ENCODE results near the gene ZW10.
"Not testable (repeated sequence)": the region's sequence is repeated elsewhere in the genome, so short reads cannot be mapped to it uniquely, and the experiment has no call there.

The ZW10 gene

GRCh38 chr11:113763040-113763439 is 10.5 kb downstream of the ZW10 start:
- not testable (repeated sequence) for H3K27me3 ChIP-seq (ENCODE audit: control insufficient read depth in 2 of 2, insufficient read depth in 2 of 2, low read length in 2 of 2); H3K4me3 ChIP-seq (ENCODE audit: low read length in 2 of 2); H3K4me1 ChIP-seq (ENCODE audit: control insufficient read depth in 2 of 2, insufficient read depth in 2 of 2, low read length in 2 of 2); H3K9me3 ChIP-seq (ENCODE audit: control insufficient read depth in 2 of 2, low read length in 2 of 2); H3K27ac ChIP-seq (ENCODE audit: low read depth in 2 of 2, low read length in 2 of 2); H3K9ac ChIP-seq (ENCODE audit: low read depth in 1 of 2, low read length in 2 of 2)
- H3K36me3 ChIP-seq (ENCODE audit: control insufficient read depth in 2 of 2, insufficient read depth in 2 of 2, low read length in 2 of 2) = peaks cover 31 to 34% of the 10 kb centered on the region in 2 donors

- no peaks in the 10 kb centered on the region for H3K9me3 ChIP-seq (ENCODE audit: control insufficient read depth in 2 of 2, low read length in 2 of 2)
- no peak overlapping the region for H3K27ac ChIP-seq (ENCODE audit: low read depth in 2 of 2, low read length in 2 of 2)
- H3K9ac ChIP-seq (ENCODE audit: low read depth in 1 of 2, low read length in 2 of 2) = no peak overlapping the region
- H3K27me3 ChIP-seq (ENCODE audit: control insufficient read depth in 2 of 2, insufficient read depth in 2 of 2, low read length in 2 of 2) = no peaks in the 10 kb centered on the region
- H3K4me1 ChIP-seq (ENCODE audit: control insufficient read depth in 2 of 2, insufficient read depth in 2 of 2, low read length in 2 of 2) = no peaks in the 10 kb centered on the region
- peaks cover 35 to 44% of the 10 kb centered on the region in 2 donors for H3K36me3 ChIP-seq (ENCODE audit: control insufficient read depth in 2 of 2, insufficient read depth in 2 of 2, low read length in 2 of 2)
- no peak overlapping the region for H3K4me3 ChIP-seq (ENCODE audit: low read length in 2 of 2)
These were observed 13.3 kb downstream of the ZW10 start for GRCh38 chr11:113760241-113760640.

- Histone ChIP-seq H3K36me3 (ENCODE audit: control insufficient read depth in 2 of 2, insufficient read depth in 2 of 2, low read length in 2 of 2) (peaks cover 28 to 30% of the 10 kb centered on the region in 2 donors), H3K9me3 (ENCODE audit: control insufficient read depth in 2 of 2, low read length in 2 of 2) (no peaks in the 10 kb centered on the region), H3K4me1 (ENCODE audit: control insufficient read depth in 2 of 2, insufficient read depth in 2 of 2, low read length in 2 of 2) (no peaks in the 10 kb centered on the region), H3K27me3 (ENCODE audit: control insufficient read depth in 2 of 2, insufficient read depth in 2 of 2, low read length in 2 of 2) (no peaks in the 10 kb centered on the region), H3K4me3 (ENCODE audit: low read length in 2 of 2) (no peak overlapping the region), H3K27ac (ENCODE audit: low read depth in 2 of 2, low read length in 2 of 2) (no peak overlapping the region), H3K9ac (ENCODE audit: low read depth in 1 of 2, low read length in 2 of 2) (no peak overlapping the region)
These were observed 20.6 kb downstream of the ZW10 start for GRCh38 chr11:113752932-113753331.

GRCh38 chr11:113736323-113736722 is 37.2 kb downstream of the ZW10 start:
- peaks cover 45 to 71% of the 10 kb centered on the region in 2 donors for H3K36me3 ChIP-seq (ENCODE audit: control insufficient read depth in 2 of 2, insufficient read depth in 2 of 2, low read length in 2 of 2)
- H3K4me1 ChIP-seq (ENCODE audit: control insufficient read depth in 2 of 2, insufficient read depth in 2 of 2, low read length in 2 of 2) = no peaks in the 10 kb centered on the region
- no peaks in the 10 kb centered on the region for H3K9me3 ChIP-seq (ENCODE audit: control insufficient read depth in 2 of 2, low read length in 2 of 2)
- no peaks in the 10 kb centered on the region for H3K27me3 ChIP-seq (ENCODE audit: control insufficient read depth in 2 of 2, insufficient read depth in 2 of 2, low read length in 2 of 2)
- no peak overlapping the region for H3K4me3 ChIP-seq (ENCODE audit: low read length in 2 of 2)
- H3K9ac ChIP-seq (ENCODE audit: low read depth in 1 of 2, low read length in 2 of 2) = no peak overlapping the region
- H3K27ac ChIP-seq (ENCODE audit: low read depth in 2 of 2, low read length in 2 of 2) = no peak overlapping the region

GRCh38 chr11:113732092-113732491 is 41.4 kb downstream of the ZW10 start:
- Histone ChIP-seq H3K27me3 (ENCODE audit: control insufficient read depth in 2 of 2, insufficient read depth in 2 of 2, low read length in 2 of 2) (no peaks in the 10 kb centered on the region), H3K4me1 (ENCODE audit: control insufficient read depth in 2 of 2, insufficient read depth in 2 of 2, low read length in 2 of 2) (no peaks in the 10 kb centered on the region), H3K9me3 (ENCODE audit: control insufficient read depth in 2 of 2, low read length in 2 of 2) (no peaks in the 10 kb centered on the region), H3K9ac (ENCODE audit: low read depth in 1 of 2, low read length in 2 of 2) (no peak overlapping the region), H3K27ac (ENCODE audit: low read depth in 2 of 2, low read length in 2 of 2) (no peak overlapping the region), H3K36me3 (ENCODE audit: control insufficient read depth in 2 of 2, insufficient read depth in 2 of 2, low read length in 2 of 2) (peaks cover 18 to 36% of the 10 kb centered on the region in 2 donors), H3K4me3 (ENCODE audit: low read length in 2 of 2) (no peak overlapping the region)

- H3K36me3 ChIP-seq (ENCODE audit: control insufficient read depth in 2 of 2, insufficient read depth in 2 of 2, low read length in 2 of 2) = peaks cover 8 to 27% of the 10 kb centered on the region in 2 donors
- no peak overlapping the region for H3K4me3 ChIP-seq (ENCODE audit: low read length in 2 of 2)
- H3K4me1 ChIP-seq (ENCODE audit: control insufficient read depth in 2 of 2, insufficient read depth in 2 of 2, low read length in 2 of 2) = no peaks in the 10 kb centered on the region
- H3K27ac ChIP-seq (ENCODE audit: low read depth in 2 of 2, low read length in 2 of 2) = no peak overlapping the region
- H3K9ac ChIP-seq (ENCODE audit: low read depth in 1 of 2, low read length in 2 of 2) = no peak overlapping the region
- H3K9me3 ChIP-seq (ENCODE audit: control insufficient read depth in 2 of 2, low read length in 2 of 2) = no peaks in the 10 kb centered on the region
- no peaks in the 10 kb centered on the region for H3K27me3 ChIP-seq (ENCODE audit: control insufficient read depth in 2 of 2, insufficient read depth in 2 of 2, low read length in 2 of 2)
These were observed 42.4 kb downstream of the ZW10 start for GRCh38 chr11:113730887-113731726.

GRCh38 chr11:113729456-113729855 is 44.0 kb downstream of the ZW10 start:
- no peaks in the 10 kb centered on the region for H3K9me3 ChIP-seq (ENCODE audit: control insufficient read depth in 2 of 2, low read length in 2 of 2)
- H3K4me3 ChIP-seq (ENCODE audit: low read length in 2 of 2) = no peak overlapping the region
- no peaks in the 10 kb centered on the region for H3K27me3 ChIP-seq (ENCODE audit: control insufficient read depth in 2 of 2, insufficient read depth in 2 of 2, low read length in 2 of 2)
- no peaks in the 10 kb centered on the region for H3K4me1 ChIP-seq (ENCODE audit: control insufficient read depth in 2 of 2, insufficient read depth in 2 of 2, low read length in 2 of 2)
- no peak overlapping the region for H3K9ac ChIP-seq (ENCODE audit: low read depth in 1 of 2, low read length in 2 of 2)
- H3K27ac ChIP-seq (ENCODE audit: low read depth in 2 of 2, low read length in 2 of 2) = no peak overlapping the region
- H3K36me3 ChIP-seq (ENCODE audit: control insufficient read depth in 2 of 2, insufficient read depth in 2 of 2, low read length in 2 of 2) = peaks cover 3 to 17% of the 10 kb centered on the region in 2 donors

- no peaks in the 10 kb centered on the region for H3K4me1 ChIP-seq (ENCODE audit: control insufficient read depth in 2 of 2, insufficient read depth in 2 of 2, low read length in 2 of 2)
- no peak overlapping the region for H3K27ac ChIP-seq (ENCODE audit: low read depth in 2 of 2, low read length in 2 of 2)
- H3K4me3 ChIP-seq (ENCODE audit: low read length in 2 of 2) = no peak overlapping the region
- no peaks in the 10 kb centered on the region for H3K9me3 ChIP-seq (ENCODE audit: control insufficient read depth in 2 of 2, low read length in 2 of 2)
- peaks cover 3 to 12% of the 10 kb centered on the region in 2 donors for H3K36me3 ChIP-seq (ENCODE audit: control insufficient read depth in 2 of 2, insufficient read depth in 2 of 2, low read length in 2 of 2)
- no peaks in the 10 kb centered on the region for H3K27me3 ChIP-seq (ENCODE audit: control insufficient read depth in 2 of 2, insufficient read depth in 2 of 2, low read length in 2 of 2)
- H3K9ac ChIP-seq (ENCODE audit: low read depth in 1 of 2, low read length in 2 of 2) = no peak overlapping the region
These were observed 44.7 kb downstream of the ZW10 start for GRCh38 chr11:113728814-113729213.

GRCh38 chr11:113725913-113726312 is 47.6 kb downstream of the ZW10 start:
- H3K27ac ChIP-seq (ENCODE audit: low read depth in 2 of 2, low read length in 2 of 2) = no peak overlapping the region
- H3K36me3 ChIP-seq (ENCODE audit: control insufficient read depth in 2 of 2, insufficient read depth in 2 of 2, low read length in 2 of 2) = no peaks in the 10 kb centered on the region
- H3K4me1 ChIP-seq (ENCODE audit: control insufficient read depth in 2 of 2, insufficient read depth in 2 of 2, low read length in 2 of 2) = no peaks in the 10 kb centered on the region
- H3K27me3 ChIP-seq (ENCODE audit: control insufficient read depth in 2 of 2, insufficient read depth in 2 of 2, low read length in 2 of 2) = no peaks in the 10 kb centered on the region
- no peaks in the 10 kb centered on the region for H3K9me3 ChIP-seq (ENCODE audit: control insufficient read depth in 2 of 2, low read length in 2 of 2)
- H3K9ac ChIP-seq (ENCODE audit: low read depth in 1 of 2, low read length in 2 of 2) = no peak overlapping the region
- no peak overlapping the region for H3K4me3 ChIP-seq (ENCODE audit: low read length in 2 of 2)

GRCh38 chr11:113725407-113725806 is 48.1 kb downstream of the ZW10 start:
- no peaks in the 10 kb centered on the region for H3K9me3 ChIP-seq (ENCODE audit: control insufficient read depth in 2 of 2, low read length in 2 of 2)
- no peaks in the 10 kb centered on the region for H3K36me3 ChIP-seq (ENCODE audit: control insufficient read depth in 2 of 2, insufficient read depth in 2 of 2, low read length in 2 of 2)
- H3K27me3 ChIP-seq (ENCODE audit: control insufficient read depth in 2 of 2, insufficient read depth in 2 of 2, low read length in 2 of 2) = no peaks in the 10 kb centered on the region
- no peak overlapping the region for H3K4me3 ChIP-seq (ENCODE audit: low read length in 2 of 2)
- H3K9ac ChIP-seq (ENCODE audit: low read depth in 1 of 2, low read length in 2 of 2) = no peak overlapping the region
- no peak overlapping the region for H3K27ac ChIP-seq (ENCODE audit: low read depth in 2 of 2, low read length in 2 of 2)
- H3K4me1 ChIP-seq (ENCODE audit: control insufficient read depth in 2 of 2, insufficient read depth in 2 of 2, low read length in 2 of 2) = no peaks in the 10 kb centered on the region

All from mucosa of rectum (tissue), 2 donors.